HG02840 (cell line): ENCODE data around the gene VTCN1.
"Not testable (repeated sequence)": the region's sequence is repeated elsewhere in the genome, so short reads cannot be mapped to it uniquely, and the experiment has no call there.

Experiments
- ATAC-seq: cut with Tn5 transposase; IDR thresholded peaks from one replicate; pipeline ENCODE4 v1.9.1; 2021; ENCODE audit warnings: mild to moderate bottlenecking, moderate library complexity, moderate number of reproducible peaks; ENCODE audit not compliant: unreplicated experiment, low FRiP score

The VTCN1 gene

DNA sequence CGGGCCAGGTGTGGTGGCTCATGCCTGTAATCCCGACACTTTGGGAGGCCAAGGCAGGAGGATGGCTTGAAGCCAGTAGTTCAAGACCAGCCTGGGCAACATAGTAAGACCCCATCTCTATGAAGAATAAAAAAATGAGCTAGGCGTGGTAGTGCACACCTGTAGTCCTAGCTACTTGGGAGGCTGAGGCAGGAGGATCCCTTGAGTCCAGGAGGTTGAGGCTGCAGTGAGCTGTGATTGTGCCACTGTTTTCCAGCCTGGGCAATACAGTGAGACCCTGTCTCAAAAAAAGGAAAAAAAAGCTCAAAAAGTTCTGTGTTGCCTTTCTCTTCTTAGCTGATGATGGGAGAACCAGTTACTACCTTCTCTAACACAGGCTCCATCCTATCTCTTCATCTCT lies 108.9 kb downstream of the VTCN1 start:
- not testable (repeated sequence) for ATAC-seq

DNA sequence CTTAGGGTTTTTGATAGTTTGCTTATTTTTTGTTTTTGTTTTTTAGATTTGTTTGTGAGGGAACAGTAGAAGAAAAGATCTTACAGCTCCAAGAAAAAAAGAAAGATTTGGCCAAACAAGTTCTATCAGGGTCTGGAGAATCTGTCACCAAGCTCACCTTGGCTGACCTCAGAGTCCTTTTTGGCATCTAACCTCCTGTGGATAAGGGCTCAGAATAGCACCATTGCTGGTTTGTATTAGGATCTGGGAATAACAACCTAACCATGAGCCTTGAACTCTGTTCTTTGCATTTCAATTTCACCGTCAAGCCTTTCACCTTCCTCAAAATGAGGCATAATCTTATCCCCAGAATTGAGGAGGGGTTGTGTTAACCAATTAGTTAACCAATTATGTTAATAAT lies 109.4 kb downstream of the VTCN1 start:
- no peak for ATAC-seq

DNA sequence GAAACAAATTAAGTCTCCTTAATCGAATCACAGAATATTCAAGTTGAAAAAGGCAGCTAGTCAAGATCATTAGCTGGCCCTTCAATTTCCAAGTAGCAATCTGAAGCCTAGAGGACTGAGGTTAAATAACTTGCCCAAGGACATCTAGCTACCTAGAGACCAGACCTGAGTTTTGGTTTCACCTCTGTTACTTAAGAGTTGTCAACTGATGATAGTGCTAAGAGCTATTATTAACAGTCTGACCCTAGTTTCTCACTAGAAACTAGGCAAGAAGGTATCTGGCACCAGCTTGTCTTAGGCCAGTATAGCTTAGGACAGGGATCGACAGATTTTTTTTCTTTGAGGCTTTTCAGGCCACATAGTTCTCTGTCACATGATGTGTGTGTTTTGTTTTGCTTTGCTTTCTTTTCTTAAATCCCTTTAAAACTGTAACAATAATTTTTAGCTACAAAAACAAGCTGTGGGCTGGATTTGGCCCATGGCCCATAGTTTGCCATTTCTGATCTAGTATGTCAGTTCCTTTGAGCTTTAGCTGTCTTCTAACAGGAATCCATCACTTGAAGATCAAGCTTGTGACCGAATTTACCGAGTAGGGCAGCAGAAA lies 112.3 kb downstream of the VTCN1 start:
- no peak for ATAC-seq

DNA sequence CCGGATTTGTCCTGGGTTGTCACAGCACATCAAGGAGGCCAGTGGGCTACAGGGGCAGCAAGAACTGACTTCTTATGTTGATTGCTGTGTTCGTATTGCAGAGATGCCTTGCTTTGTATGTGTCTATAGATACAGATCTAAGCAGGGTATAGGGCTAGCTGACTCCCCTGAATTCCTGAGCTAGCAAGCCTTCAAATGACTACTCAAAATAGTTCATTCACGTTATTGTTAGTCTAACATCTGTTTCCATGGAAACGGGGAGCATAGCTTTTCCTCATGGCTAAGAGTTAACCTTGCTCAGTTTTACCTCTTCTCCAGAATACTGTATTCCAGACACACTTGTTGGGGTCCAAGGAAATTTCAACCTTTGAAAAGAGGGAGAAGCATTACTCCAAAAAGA lies 113.3 kb downstream of the VTCN1 start:
- no peak for ATAC-seq

DNA sequence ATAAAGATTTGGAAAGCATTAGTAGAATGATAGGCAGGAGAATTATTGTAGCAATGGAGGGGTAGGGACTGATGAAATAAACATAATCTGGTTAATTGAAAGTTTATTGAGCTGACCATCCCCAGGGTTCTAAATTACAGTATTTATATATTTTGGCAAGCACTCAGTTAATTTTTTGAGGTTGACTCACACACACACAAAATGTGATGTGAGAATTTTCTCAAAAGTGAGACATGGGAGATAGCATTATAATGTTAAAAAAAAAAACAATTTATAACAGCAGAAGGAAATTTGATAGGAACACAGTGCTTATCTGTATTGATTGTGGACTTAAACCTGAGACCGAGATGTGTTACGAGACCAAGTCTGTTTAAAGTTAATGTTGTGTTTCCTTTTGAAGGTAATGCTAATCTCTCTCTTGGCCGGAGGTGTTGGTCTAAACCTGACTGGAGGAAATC lies 113.7 kb downstream of the VTCN1 start:
- ATAC-seq, result no peak

DNA sequence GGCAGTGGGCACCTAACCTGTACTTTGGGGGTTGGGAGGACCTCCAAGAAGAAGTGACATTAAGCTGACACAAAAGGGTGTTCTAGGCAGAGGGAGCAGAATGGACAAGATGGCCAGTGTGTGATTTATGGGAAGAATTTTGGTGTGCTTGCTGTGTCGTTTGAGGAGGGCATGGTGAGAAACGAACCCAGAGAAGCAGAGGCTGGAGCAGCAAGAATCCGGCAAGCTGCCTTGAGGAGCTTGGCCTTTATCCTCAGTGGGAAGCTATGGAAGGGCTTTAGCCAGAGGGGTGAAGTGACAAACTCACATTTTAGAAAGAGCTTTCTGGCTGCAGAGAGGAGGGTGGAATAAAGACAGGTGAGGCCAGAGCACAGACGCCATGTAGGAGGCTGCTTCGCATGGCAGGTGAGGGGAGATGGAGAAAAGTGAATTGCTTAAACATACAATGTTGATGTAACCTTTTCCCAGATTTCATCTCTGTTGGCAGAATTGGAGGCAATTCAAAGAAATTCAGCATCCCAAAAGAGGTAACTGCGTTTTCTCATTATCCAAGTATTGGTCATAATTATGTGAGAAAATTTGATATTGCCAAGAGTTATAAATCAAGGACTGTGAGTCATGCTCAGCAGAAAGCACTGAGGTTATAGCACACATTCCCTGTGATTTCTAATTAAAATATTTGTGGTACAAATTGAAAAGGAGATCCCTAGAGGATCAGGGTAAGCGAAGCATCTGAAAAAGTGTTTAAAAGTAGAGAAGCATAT lies 115.7 kb downstream of the VTCN1 start:
- ATAC-seq, result no peak

DNA sequence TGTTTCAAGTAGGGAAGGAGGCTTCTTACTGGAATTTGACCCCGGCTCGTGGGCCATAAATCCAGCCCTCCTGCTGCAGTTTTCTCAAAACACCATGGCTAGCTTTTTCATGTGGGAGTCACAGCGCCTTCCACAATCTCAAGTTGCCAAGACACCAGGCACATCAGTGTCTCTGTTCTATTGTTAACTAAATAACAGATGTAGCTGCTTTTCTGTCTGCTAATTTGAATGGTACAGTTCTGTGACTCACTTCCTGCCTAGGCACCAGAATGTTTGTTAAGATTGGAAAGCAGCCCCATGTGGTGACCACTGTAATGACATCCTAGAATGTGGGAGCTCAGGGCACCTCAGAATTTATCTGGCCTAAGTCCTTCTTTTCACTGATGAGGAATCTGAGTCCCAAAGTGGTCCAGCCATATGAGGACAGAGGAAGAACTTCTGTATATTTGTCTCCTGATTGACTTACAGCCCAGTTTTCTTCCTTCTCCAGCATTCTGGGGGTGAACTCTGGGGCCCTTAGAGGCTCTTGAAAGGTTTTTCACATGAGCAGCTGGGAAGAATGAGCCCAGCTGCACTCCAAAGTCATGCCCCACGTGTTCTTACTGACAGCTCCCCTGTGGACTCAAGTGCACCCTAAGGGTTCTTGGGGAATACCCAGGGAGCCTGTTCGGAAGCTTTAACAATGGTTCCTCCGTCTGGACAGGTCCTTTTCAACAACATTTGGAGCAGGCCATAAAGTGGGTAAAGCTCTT lies 116.7 kb downstream of the VTCN1 start:
- peak; percentile 64 for ATAC-seq
